NCI-H774 (cell line): ENCODE results near the gene MRAS.
"Not testable (repeated sequence)": the region's sequence is repeated elsewhere in the genome, so short reads cannot be mapped to it uniquely, and the experiment has no call there.

Source experiments
- DNase-seq: peaks from one replicate; lab custom pipeline; 2025; lab: John Stamatoyannopoulos, UW

MRAS gene

DNA sequence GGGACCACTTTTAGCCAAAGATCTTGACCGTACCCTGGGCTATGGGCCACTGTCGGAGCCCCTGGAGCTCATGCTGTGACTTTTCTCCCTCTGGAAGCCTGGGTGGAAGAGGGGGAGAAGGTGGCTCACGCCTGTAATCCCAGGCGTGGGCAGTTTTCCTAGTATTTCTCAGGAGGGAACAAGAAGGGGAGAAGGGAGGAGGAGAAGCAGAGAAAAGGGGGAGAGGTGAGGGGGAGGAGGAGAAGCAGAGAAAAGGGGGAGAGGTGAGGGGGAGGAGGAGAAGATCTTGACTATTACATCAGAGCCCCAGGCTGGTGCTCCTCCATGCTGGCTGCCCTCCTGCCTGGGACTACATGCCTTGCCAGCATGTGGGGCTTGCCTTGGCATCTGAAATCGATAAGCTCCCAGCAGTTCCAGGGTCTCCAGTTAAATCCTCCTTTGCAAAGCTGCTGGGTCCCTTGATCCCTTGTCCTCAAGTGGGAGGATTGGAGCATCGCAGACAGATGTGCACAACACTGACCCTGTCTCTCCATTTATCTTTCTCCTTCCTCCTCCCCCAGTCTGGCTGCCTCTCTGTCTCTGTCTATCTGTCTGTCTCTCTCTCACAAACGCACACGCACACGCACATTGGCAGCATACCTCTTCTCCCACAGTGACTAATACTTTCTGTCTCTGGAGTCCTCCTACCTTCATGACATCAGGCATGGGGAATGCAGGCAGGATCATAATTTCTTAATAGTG lies 41.6 kb downstream of the MRAS start:
- no peak for DNase-seq

DNA sequence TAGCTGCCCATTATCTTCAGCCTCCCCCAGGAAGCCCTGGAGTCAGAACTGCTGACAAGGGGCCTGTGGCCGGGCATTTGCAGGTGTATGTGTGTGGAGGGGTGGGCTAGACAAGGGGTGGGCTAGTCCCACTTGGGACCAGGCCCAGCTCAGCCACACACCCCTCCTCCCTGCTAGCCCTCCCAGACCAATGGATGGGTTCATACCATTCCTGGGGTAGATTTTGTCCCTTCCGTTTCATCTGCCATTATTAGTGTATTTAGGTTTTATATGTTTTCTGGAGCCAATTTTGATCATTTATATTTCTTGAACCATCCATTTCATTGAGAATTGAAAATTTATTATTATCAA lies 42.2 kb downstream of the MRAS start:
- no peak for DNase-seq

DNA sequence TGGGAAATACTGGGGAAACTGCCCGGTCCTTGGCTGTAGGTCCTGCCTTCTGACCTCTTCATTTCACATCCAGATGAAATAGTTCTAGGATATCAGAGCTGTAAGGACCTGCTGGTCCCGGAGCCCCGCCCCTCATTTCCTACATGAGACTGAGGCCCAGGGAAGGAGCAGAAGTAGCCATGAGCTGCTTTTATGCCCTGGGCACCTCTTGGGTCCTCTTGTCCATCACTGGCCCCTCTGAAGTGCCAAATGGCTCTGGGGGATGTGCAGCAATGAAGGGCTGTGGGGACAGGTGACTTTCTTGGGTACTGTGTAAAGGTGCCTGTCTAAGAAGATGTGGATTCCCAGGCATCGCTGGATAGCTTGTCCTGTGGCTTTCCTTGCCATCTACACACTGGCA lies 45.8 kb downstream of the MRAS start:
- no peak for DNase-seq

DNA sequence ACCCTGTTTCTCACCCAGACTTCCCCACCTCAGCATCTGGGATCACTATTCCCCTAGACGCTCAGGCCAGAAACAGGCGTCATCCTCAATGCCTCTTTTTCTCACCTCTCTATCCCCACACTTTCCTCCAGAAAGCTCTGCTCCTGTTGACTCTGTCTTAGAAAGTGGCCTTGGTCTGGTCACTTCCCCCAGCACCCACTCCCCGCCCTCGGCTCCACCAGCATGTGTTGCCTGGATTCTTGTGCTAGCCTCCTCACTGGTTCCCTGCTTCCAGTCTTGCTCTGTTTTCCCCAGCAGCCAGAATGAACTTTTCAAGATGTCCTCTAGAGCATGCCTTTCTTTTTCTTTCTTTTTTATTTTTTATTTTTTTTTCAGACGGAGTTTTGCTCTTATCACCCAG lies 46.3 kb downstream of the MRAS start:
- no peak for DNase-seq

DNA sequence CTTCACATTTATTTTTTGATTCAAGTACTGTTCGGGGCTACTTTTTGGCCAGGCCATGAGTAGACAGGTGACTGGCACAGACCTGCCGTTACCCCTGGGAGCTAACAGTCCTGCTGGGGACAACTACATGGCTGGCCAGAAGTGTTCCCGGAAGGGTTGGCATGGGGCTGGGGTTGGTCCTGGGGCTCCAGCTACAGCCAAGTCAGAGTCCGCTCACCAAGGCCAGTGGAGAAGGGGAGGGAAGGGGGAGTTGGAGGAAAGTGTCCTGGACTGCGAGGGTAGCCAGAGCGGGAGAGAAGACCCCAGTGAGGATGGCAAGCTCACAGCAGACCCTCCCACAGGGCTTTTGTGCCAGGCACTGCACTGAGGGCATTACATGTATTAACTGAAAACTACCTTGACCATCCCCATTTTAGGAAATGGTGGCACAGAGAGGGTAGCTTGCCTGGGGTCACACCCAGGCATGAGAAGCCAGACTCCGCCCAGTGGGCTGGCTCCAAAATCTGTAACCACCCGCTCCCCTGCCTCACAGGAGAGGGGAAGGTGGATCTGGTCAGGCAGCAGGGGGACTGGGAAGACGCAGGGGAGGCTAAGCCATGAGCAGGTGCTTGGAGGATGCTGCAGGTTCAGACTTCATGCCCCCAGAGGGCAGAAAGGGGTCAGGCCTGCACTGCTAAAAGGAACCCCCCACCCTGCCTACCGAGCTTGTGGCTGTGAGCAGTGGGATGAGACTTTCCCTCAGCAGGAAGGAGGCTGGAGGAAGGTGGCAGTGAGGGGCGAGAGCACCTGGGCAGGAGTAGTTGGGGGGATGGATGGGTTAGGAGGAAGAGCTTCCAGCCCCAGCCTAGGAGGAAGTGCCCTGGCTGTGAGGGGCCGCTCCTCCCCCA lies 47.7 kb downstream of the MRAS start:
- no peak for DNase-seq

DNA sequence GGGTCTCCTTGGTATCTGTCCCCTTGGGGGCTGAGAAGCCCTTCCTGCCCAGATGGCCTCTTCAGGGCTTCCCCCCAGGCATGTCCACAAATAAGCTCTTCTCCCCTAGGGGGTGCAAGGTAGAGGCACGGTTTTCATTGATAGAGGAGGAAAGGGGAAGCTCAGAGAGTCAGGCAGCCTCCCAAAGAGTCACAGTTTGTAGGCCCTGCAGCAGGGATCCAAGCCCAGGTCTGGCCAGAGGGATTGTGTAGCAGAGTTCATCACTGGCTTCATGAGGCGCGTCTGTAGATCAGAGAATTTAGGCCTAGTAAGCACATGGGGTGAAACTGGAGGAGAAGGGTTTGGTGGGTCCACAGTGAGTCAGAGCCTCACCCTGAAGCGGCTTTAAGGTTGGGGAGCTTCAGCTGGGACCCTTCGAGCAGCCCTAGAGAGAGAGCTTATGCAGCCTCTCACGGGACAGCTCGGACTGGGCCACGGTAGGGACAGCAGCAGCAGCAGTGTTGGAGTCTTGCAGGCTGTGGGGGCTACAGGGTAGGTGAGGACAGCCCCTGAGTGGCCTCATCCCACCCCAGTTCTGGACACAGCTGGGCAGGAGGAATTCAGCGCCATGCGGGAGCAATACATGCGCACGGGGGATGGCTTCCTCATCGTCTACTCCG lies 48.5 kb downstream of the MRAS start:
- DNase-seq: no peak

DNA sequence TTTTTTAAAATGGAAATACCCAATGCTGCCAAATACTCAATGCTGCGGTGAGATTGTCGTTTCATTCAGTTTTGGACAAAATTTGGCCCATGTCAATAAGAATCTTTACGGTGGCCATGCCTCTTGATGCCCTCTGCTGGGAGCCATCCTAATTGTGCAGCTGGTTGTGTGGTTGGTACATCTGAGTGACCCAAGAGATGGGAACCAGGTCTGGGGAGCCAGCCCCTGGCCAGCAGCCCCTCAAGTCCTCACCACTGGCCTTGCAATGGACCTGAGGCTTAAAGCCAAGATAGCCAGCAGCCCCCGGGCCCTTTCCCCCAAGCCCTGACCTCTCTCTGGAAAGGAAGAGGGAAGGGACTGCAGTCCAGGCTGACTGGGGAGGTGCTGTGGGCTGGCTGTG lies 49.6 kb downstream of the MRAS start:
- DNase-seq: no peak

DNA sequence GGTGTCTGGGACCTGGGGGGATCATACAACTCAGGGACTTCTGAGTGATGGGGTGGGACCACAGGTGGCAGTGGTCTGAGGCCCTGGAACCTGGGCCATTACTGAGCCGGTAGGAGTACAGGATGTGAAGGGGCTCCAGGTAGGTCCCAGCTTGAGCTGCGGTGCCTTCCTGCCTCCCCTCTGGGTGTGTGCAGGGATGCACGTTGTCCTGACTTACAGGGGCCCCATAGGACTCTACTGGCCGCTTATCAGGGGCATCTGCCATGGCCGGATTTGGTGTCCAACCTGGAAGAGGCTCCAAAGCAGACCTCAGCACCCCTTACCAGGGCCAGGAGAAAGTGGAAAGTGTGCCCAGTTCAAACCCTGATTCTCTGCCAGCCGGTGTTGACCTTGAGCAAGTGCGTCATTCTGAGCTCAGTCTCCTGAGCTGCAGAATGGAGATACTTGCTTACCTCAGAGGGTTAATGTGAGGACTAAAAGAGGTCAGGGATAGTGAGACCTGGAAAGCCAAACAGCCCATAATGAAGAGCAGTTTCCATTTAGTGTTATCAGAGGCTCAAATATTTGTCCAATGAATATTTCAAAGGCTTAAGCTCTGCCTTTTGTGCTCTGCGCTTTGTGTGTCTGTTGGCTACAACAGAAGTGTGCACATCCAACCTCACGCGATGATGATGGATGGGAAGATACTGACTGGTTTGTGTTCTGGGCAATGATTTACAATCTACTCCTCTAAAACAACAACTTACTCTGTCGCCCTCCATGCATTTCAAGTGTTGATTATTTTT lies 50.6 kb downstream of the MRAS start:
- DNase-seq: peak; percentile 7

DNA sequence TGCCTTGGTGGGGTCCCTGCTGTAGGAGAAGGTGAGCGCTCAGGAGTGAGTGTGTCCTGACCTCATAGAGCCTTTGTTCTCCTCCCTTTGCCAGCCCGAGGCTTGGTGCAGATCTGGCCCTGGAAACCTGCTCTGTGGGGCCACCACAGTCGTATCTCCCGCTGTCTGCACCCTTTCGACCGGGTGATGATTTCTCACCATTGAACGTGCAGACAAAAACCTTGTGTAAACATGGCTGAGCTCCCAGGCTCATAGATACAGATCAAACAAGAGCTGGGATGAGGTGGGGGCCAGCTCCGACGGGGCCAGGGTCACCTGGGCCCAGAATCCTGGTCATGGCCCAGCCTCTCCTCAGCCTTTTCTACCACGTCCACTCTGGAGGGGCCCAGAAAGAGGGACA lies 51.4 kb downstream of the MRAS start:
- peak; percentile 30 for DNase-seq

DNA sequence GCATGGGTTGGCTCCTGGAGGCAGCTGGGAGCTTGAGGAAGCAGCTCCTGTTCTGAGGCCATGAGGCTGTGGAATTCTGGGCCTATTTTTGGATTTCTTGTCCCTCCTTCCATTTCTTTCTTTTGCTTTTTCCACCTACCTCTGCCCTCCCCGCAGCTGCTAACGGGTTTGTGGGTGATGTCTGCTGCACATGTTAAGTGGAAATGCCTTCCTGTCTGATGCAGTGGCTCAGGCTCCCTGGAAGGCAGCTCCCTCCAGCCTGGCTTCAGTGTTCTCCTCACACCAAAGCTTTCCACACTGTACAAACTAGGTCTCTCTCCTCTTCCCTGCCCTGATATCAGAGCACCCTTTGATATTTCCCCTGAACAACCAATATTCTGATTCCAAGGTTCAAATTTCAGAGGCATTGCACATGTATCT lies 52.3 kb downstream of the MRAS start:
- DNase-seq: no peak

DNA sequence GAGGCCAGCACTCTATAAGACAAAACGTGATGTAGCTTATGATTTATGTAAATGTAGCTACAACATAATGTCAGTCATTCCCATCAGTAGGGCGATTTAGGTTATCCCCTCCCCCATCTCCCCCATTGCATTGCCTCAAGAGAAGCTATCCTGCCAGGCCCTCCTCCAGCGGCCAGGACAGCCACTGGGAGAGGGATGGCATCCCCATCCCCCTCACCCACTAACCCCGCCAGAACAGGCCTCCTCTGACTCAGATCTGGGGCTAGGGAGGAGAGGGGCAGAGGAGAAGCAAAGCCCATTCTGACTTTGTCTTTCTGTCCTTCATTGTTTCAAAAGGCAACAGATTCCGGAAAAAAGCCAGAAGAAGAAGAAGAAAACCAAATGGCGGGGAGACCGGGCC lies 53.5 kb downstream of the MRAS start:
- DNase-seq: no peak

DNA sequence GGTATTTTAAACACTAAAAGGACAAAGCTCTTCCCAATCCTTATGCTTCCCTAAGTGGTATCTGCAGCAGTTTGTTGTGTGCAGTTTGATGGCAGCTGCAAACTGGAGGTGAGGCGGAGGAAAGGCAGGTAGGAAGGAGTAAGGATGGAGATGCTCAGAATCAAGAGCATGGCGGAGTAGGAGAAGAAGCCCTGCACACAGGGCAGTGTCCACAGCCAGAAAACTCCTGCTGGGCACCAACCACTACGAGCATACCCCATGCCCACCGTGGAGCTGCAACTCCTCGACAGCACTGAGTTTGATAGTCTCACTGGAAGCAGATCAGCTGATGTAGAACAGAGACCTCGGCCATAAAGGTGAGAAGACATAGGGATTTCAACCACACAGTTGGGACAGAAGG lies 55.7 kb downstream of the MRAS start:
- no peak for DNase-seq

DNA sequence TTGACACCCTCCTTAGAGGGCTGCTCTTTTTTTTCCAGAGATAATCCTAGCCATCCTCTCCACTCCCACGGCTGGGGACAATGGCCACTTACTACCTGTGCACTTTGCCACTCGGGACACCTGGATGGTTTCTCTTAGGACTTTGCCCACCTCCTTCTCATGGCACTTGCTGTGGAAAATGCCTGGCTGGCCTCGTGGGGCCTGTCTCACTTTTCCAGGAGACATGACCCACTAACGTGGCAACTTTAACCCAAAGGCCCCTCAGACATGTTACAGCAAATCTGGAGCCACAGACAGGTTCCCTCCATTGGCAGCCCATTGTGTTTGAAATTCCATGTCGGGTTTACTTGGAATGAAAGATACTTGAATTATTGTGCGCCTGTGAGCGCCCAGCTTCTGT lies 56.6 kb downstream of the MRAS start:
- DNase-seq: no peak

DNA sequence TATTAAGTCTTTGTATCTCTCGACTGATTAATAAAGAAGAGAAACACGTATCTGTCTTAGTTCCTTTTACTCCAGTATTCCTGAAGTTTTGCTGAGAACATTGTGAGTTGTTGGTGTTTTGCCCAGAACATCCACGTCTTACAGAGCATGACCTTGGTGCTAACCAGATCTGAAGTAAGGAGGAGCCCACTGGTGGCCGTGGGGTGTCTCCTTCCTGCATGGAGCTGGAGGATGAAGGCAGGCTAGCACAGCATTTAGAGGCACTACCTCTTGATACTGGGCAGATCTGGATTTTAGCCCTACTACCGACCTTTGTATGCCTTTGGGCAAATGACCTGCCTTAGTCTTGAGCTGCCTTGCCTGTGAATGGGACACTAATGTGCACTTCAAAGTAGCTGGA lies 57.1 kb downstream of the MRAS start:
- DNase-seq: no peak

DNA sequence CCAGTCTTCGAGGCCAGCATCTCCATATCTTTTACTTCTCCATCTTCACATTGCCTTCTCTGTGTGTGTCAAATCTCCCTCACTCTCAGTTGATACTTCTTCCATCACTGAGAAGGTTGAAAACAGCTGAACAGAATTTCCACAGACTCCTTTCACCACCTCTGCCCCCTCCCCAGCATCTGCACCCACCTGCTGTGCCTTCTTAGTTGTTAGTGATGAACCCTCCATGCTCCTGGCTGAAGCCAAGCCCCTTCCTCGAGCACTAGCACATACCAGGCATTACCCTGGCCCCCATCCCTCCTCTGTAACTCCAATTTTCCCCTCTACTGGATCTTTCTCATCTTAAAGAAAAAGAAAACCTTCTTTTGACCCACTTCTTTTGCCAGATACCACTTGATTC lies 58.2 kb downstream of the MRAS start:
- no peak for DNase-seq

DNA sequence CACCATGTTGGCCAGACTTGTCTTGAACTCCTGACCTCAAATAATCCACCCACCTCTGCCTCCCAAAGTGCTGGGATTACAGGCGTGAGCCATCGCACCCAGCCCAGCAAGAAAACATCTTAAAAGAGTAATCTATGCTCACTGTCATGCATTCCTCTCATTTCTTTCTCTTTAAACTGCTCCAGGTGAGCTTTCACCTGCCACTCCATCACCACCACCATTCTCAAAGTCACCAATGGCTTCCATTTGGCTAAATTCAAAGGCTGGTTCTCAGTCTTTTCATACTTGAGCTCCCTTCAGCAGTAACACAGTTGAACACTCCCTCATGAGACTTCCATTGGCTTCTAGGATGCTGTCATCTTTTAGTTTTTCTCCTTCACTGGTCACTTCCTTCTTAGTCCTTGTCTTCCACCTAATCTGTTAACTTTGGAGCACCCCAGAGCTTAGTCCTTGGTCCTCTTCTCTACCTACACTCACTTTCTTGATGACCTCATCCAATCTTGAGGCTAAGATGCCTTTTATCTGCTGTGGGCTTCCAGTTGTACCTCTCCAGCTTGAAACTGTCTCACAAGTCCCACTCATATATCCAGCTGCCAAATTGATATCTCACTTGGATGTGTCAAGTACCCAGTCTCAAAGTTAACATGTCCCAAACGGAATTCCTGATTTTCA lies 59.0 kb downstream of the MRAS start:
- no peak for DNase-seq

DNA sequence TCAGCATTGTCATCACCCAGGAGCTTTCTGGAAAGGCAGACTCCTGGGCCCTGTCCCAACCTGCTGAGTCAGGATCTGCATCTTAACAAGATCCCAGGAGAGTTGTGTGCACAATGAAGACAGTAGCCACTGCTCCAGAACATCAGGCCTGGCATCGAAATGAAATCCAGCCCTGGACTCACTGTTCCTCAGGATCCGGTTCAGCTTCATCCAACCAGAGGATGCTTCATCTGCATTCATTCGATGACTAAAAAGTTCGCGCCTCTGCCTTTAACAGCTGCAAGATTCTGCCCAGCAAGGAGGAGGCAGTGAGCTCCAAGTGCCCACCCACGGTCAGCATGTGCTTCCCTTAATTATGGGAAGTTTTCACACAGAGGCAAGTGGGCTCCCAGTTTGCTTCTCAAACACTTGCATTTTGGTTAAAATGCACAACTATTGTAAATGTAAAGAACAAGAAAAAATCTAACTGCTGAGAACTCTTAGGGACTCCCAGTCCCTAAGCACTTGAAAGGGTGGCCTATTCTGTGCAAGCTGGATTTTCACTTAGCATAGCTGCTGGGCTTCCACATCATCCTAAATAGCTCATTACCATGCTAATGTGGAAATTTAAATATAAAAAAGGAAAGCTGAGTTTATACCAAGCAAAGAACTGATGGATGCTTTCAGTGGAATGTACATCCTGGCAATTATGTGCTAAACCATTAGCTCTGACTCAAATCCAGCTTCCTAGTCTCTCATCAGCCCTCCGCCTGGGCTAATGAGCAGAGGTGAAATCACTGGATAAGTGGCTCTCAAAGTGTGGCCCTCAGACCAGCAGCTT lies 60.6 kb downstream of the MRAS start:
- no peak for DNase-seq

DNA sequence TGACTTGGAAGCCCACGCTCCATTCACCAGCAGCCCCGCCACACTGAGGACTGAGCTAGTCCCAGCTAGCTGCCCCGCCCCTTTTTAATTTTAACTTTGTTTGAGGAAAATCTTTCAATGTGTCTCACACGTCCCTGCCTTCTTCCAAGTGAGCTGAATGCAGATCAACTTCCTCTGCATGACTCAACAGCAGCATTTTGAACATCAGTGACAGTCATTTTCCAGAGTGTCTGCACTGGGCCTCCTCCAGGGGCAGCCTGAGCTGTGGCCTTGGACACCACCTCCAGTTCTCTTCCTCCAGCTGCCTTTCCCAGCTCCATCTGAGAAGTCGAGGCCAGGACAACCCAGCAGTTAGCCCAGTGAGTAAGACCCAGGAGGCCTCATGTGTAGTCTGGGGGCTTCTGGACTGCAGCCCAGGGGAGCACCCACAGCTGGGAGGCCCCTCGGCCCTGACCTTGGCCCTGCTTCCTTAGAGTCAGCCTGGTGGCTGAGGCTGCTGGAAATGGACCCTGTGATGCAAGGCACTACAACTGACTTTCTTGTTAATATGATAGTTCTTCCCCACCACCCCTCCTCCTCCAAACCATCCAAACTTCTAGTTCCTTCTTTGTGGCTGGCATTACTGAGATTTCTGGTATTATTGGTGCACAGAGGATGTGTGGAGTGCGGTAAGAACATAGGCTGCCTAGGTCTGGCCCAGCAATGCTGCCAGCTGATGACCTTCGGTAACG lies 64.6 kb downstream of the MRAS start:
- DNase-seq: no peak

DNA sequence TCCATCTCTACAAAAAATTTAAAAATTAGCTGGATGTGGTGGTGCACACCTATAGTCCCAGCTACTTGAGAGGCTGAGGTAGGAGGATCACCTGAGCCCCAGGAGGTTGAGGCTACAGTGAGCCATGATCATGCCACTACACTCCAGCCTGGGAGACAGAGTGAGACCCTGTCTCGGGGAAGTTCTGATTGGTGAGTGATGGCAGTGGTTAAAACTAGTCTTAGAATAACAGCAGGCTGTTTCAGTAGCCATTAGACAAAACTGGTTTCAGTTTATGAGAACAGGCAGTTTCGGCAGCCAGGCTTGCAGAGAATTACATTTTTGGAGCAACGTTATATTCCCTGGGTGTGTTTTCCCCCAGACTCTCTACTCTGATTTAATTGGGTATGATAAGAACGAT lies 67.9 kb downstream of the MRAS start:
- not testable (repeated sequence) for DNase-seq

DNA sequence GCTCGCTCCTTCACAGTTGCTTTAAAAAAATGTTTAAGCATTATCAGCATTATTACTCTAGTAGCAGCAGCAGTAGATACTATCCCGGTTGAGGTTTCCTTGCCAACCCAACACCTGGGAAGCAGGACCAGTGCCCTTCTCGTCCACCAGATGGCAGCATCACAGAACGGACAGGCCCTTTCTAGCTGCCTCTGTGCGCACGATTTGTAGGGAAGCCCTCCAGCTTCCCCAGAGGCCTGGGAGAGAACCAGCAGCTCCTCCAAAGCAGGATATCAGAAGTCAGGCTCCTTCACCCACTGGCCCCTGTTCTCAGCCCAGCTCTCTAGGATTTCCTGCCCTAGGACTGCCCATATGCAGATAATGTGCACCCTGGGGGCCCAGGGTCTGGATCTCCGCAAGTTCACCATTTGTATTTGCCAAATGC lies 69.2 kb downstream of the MRAS start:
- DNase-seq: peak; percentile 71
